NCI-H69 (cell line): ENCODE results near the gene TSPOAP1.
"Not testable (repeated sequence)": the region's sequence is repeated elsewhere in the genome, so short reads cannot be mapped to it uniquely, and the experiment has no call there.

ENCODE experiments used
- DNase-seq: peaks from one replicate; lab custom pipeline; 2025; lab: John Stamatoyannopoulos, UW

The TSPOAP1 gene

DNA sequence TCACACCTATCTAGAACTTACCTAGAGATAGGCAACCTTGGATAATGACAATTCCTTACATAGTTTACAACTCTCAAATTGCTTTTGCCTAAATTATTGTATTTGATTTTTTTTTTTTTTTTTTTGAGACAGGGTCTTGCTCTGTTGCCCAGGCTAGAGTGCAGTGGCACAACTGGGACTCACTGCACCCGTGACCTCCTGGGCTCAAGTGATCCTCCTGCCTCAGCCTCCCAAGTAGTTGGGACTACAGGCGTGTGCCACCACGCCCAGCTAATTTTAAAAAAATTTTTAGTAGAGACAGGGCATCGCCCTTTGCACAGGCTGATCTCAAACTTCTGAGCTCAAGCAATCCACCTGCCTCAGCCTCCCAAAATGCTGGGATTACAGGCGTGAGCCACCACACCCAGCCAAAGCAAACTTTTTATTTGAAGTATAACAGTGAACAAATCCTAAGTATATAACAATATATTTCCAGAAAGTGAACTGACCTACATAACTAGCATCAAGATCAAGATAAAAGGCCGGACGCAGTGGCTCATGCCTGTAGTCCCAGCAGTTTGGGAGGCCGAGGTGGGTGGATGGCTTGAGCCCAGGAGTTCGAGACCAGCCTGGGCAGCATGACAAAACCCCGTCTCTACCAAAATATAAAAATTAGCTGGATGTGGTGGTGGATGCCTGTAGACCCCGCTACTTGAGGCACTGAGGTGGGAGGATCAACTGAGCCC is 12.7 kb upstream of the TSPOAP1 start:
- not testable (repeated sequence) for DNase-seq

DNA sequence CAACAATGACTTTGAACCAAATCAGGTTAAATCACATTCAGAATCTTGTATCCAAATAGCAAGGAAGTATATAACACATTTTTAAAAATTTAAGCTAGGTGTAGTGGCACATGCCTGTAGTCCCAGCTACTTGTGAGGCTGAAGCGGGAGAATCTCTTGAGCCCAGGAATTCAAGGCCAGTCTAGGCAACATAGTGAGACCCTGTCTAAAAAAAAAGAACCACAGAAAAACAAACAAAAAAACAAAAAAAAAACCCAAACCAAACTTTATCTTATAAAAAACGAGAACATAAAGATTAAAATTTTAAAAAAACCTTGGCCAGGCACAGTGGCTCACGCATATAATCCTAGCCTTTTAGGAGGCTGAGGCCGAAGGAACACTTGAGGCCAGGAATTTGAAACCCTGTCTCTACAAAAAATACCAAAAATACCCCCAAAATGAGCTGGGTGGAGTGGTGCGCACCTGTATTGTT is 11.8 kb upstream of the TSPOAP1 start:
- no peak for DNase-seq

DNA sequence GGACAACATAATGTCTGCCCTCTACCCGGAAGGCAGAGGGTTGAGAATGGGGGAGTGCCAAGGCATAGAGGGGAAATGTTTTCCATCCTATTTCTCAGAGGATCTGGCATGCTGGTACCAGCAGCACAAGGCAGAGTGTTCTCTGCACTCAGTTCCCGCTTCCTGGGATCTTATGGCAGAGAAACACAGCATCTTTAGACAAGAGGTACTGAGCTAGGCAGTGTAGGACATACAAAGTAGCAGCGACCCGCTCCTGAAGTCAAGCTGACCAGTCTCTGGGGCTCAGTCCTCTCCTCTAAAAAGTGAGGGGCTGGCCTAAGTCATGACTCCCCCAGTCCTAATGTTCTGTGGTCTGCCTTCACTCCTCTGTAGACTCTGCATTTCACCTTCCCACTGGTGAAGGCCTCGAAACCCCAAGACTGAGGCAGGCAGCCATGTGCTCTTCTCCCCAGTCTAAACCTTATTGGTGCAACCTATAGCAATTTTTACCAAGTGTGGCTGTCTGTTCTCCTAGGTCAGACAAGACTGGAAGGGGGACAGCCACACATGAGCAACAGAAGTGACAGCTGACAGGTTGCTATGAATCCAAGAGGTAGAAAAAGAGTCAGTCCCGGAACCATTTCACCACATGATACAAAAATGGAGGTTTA is 11.3 kb upstream of the TSPOAP1 start:
- DNase-seq, result no peak

DNA sequence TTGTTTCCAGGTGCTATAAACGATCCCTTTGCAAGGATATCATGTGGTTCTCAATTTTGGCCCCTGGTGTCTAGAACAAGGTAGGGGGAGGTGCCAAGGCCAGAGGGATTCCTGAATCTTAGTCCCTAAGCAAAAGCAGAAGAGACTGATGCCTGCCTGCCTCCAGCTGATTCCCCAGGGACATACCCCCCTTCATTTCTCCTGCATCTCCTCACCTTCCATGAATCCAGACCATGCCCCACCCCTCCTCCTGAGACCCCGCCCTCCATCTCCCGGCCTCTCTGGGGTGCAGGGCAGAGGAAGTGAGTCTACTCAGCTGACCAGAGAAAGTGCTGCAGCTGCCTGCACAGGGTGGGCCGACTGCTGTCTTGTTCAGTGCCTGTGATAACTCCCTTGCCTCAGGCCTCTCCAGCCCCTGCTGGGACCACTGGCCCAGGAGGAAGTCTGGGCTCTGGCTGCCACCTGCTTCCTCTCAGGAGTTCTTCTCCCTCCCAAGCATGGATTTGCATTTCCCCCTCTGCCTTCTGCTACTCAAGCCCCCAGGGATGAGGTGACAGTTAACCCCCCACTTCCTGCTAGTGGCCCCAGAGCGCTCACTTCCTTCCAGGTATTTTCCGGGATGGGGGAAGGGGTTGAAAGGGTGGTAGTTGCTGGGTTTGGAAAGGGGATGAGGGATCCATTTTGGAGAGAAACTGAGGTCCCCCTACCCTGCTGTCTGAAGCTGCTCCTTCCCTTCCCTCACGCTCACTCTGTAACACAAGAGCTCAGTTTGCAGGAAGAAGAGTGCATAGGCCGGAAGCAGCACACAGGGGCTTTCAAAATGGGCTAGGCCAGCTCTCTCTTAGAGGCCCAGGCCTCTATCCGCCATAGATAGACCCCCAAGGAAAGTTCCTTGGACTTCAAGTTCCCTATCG is 10.5 kb upstream of the TSPOAP1 start:
- peak; percentile 77 for DNase-seq

DNA sequence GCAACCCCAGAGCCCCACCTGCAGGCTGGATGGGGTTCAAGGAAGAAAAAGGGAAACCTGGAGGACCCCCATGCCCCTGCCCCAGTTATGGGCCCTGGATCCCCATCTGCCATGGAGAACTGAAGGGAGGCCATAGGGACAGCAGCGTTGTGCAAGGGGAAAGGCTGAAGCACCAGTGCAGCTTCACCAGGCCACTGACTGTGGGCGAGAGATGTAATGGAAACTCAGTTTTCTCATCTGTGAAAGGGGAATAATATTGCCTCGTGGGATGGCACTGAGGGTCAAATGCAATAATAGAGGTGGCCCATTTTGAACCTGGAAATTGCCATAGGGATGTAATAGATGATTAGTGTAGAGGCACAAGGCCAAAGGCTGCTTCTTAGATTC is 9.9 kb upstream of the TSPOAP1 start:
- no peak for DNase-seq

DNA sequence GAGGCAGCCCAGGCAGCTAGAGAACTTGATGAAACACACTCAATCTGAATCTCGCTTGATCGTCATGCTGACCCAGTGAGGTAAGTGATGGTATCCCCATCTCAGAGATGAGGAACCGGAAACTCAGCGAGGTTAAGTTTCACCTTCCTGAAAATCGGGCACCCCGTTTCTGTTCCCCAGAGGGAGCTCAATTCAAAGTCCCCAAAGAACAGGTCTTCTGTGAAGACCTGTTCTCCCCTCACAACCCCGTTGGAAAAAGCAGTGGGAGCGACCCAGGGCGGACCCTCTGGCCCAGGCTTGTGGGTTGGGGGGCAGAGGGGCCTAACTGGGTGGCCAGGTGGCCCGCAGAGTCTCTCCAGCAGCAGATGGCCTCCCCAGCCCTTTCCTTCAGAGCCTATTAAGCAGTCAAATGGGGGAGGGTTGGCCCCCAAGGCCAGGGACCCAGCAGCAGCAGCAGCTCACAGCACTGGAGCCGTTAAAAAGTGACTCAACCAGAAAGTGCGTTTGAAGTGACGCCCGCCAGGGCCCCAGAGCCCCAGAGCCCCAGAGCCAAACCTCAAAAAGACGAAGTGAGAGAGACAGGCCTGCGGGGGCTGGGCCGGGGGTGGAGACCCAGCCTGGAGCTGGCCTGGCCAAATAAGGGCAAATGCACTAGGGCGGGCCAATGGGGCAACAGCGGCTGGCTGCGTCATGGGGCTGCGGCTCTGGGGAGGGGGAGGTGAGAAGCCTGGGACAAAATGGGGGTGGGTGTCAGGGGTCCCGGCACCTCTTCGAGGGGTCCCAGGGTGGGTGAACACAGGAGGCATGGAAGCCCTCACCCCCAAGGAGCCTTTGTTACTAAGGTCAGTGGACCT is 9.2 kb upstream of the TSPOAP1 start:
- DNase-seq, result no peak

DNA sequence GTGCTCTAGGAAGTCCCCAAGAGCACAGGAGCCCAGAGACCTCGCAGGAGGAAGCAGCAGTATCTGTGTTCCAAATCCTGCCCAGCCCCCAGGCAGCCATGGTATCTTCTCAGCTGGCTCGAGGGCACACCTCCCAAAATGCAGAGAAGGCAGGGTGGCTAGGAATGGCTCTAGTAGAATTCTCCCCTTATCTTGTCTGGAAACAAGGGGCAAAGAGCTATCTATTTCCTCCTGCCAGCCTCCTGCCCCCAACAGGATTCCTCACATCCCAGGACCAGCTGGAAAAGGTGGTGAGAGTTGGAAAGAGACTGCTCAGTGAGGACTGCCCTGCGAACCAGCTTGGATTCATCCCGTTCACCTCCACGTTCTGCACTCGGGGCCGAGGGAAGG is 8.6 kb upstream of the TSPOAP1 start:
- no peak for DNase-seq

DNA sequence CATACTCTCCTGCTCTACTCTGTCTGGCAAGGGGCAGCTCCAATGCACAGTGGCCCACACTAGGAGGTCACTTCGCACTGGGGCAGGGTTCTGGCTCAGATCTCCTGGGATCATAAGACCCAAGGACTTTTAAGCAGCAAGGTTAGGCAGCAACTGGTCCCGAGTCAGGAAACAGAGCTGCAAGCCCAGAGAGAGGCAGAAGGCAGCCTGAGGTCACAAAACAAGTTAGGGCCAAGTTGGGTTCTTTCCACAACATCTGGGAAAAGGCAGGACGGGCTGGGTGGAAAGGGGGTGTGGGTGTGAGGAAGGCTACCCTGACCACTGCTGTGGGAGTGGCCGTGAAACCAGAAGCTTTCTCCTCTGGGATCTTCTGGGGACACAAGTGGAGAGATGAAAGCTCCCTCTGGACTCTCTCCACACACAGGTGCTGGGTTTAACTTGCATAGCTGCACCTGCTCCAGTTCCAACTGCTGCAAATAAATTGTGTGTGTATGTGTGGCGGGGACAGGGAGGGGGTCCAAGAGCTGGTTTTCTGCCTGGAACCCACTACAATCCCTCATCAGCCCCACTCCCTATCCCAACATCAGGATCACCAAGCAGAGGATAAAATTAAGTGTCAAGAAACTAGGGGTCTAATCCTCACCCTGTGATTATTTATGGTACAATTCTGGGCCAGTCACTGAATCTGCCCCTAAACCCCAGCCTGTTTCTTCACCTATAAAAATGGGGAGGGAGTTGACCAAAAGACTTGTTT is 8.0 kb upstream of the TSPOAP1 start:
- DNase-seq, result no peak

DNA sequence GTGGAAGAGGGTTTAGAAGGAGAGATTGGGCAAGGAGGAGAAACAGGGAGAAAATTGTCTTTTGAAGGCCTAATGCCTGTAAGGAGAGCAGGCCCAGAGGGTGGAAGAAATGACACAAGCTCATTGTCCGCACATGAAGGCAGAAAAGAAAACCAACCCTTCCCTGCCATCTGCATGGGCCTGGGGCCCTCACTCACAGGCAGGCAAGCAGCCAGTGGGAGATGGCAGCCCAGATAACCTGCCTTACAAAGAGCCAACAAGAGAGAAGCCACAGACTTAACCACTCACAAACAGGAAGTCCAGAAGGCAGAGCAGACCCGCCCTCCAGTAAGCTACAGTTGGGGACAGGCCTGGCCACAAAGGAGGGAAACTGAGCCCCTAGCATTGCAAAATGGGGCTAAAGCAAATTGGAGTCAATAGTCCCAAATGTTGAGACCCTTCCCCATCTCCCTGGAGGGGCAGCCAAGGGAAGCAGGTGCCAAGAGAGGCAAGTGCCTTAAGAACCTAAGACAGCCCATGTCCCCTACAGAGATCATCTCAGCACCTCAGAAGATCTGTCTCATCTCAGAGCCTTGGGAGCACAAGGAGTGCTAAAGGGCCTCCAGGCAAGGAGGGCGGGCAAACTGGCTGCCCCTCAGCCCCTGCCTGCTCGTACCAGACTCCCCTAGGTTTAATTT is 7.3 kb upstream of the TSPOAP1 start:
- DNase-seq, result no peak

DNA sequence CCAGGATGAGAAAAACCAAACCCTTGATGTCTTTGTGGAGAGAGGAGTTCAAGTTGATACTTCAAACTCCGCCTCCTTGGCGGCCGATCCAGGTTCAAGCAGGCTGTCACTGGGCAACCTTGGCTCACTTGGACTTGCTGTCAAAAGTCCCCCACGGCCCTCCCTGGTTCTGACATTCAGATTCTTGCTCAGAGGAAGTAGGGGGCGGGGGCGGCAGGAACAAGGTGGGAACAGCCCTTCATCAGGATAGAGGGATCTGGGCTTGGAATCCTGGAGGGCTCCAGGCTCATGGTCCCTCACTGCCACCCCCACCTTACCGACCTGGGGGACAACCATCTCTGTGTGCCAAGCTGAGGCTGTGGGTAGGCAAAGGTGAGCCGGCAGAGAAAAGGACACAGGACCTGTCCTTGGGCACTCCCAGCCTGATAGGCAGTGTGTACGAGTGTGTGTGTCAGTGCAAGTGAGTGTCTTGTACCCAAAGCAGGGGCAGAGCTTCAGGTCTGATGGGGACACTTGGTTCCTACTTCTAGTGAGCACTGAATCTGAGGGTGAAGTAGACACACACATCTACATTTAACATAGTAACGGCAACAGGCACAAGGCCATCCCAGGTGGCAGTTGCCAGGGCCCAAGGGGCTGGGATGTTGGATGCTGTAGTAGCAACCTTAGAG is 6.6 kb upstream of the TSPOAP1 start:
- no peak for DNase-seq

DNA sequence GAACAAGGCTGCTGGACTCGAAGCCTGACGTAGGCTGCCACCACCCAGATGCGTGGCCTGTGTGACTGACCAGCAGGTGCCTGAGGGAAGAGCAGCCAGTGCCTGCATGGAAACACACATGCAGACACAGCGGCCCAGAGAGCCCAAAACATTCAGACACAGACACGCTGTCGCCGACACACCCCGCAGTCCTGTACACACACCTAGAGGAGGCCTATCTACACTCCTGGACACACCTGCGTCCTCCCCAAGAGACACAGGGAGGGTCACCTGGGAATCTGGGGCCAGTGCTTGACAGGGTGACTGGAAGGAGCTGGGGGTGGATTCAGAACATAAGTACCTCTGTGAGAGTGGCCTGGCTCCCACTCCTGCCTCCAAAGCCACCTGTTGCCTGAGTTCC is 6.1 kb upstream of the TSPOAP1 start:
- no peak for DNase-seq

DNA sequence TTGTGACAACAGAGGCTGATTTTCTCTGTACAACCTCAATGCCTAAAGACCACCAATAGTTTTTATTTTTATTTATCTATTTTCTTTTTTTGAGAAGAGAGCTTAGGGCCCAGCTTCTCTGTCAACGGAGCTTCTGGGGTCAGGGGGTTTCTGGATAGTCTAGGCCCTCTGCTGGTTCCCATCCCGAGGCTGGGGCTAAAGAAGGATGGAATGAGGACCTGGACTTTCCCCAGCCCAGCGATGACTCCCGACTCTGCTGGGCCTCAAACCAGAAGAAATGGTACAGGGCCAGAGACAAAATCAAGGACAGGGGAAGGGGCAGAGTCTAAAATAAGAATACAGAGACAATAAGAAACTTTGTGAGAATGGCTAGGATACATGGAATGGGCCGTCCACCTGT is 5.7 kb upstream of the TSPOAP1 start:
- DNase-seq, result no peak

DNA sequence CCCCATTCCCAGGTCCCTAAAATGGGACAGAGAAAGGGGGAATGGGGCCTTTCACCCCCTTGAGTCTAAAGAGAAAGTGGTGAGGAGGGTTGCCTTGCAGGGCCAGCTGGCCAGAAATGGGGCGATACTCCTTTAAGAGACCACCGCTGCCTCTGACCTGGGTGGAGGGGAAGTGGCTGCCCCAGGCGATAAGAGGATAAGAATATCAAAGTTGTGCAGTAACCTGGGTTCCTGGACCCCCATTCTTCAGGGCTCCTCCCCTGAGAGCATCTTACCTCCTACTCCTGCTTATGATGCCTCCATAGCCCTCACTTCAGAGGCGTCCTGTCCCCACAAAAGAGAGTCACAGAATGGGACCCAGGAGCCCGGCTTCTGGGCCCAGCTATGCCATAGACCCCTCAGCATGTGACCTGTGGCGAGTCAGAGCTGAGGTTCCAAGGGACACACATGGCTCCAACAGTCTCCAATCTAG is 5.2 kb upstream of the TSPOAP1 start:
- no peak for DNase-seq

DNA sequence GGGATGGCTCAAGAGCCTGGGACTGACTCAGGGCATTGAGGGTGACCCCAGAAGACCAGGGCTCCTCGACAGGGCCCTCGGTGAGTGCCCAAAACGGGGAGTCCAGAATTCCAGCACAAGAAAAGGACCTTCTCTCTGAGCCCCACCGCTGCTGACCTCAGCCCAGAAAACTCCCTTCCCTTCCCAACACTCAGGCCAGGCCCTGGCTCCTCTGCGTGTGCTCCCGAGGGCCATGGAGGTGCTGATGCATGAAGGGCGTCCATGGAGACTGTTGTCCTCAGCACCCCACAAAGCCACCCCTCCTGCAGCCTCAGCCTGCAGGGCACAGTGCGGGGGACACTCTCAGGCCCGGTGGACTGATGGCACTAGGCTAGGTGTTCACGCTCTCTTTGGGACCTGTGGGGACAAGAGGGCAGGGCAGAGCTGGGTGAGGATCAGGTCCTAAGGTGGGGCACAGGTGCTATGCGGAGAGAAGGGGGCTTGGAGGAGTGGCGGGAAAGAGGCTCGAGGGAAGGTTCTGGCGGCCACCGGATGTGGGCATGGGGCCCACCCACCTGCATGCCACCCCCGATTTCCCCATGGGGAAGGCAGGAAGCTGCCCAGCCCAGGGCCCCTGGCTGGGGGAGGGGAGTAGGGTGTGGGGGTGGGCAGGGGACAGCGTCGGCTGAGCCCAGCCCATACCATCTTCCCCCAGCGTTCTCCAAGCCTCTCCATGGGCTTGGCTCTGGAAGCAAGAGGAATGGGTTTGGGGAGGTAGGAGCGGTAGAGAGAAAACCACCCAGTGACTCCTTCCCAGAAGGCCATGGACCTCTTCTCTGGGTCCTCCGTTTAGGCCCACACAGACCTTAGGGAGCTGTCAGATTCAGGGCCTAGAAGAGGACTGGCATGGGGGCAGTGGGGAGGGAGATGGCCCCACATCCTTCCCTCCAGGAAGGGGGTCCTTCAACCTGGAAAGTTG is 4.5 kb upstream of the TSPOAP1 start:
- DNase-seq, result no peak

DNA sequence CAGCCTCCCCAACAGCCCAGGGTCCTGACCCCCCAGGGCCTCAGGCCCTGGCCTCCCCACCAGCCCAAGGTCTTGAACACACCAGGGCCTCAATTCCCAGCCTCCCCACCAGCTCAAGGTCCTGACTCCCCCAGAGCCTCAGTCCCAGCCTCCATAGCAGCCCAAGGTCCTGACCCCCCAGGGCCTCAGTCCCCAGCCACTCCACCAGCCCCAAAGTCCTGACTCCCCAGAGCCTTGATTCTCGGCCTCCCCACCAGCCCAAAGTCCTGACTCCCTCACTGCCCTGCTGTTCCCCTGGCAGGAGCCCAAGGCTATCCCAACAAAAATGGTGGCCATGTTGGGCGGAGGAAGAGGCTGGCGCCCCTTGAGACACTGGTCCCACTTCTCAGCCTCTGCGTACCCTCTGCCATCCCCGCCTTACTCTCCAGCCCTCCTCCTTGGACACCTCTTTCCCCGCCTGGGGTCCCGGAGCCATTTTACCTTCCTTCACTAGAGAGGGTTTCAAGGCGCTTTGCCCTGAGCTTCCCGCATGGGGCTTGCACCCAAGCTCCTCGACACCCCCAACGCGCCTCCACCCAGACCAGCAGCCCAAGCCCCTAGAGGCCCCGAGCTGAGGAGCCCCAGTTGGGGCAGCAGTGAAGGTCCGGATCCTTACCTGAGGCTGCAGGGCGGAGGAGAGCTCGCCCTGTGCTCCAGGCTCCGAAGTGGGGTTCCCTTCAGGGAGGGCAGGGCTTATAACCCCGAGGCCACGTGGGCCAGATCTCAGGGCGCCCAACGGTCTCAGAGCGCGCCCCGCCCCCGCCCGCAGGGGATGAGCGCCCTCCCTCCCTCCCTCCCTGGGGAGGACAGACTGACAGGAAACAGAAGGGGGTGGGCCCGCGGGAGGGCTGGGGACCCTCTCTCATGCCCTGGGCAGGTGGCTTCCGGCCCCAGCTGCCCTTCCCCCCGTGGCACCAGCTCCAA is 3.5 kb upstream of the TSPOAP1 start:
- peak; percentile 22 for DNase-seq

DNA sequence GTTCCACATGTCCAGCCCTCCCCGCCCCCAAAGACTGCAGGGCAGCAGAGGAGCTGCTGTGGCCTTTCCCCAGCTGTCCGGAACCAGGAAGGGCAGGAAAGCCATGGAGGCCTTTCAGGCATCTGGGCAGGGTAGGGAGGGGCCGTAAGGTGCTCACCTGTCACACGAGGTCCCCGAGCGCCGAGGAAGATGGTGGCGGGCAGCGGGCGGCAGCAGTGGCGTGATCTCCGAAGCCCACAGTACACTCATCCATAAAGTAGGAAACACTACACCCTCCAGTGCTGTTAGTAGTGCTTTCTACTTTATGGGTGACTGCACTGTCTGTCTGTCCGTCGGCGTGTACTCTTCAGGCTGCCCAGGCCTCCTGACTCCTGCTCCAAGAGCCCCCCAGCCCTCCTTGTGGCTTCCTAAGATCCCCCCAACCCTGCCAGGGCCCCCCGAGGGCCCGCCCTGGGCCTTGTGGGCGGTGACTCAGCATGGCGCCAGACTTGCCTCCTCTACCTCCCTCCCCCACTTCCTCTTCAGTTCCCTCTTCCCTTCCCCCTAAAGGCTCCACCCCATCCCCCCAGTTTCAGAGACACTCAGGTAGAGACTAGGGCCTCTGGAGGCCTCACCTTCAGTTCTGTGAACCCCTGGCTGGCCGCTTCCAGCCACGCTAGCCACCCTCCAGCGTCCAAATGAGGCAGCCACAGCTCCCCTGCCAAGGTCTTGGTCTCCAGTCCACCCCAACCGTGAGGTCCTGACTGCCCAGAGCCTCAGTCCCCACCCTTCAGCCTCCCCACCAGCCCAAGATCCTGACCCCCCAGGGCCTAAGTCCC is 2.6 kb upstream of the TSPOAP1 start:
- no peak for DNase-seq
